IPS DF 6.9 (cell line): ENCODE measurements around the gene MIAT.
A peak's percentile ranks its signal among the peaks of the same experiment; 100 is the strongest.
"Not testable (repeated sequence)": the region's sequence is repeated elsewhere in the genome, so short reads cannot be mapped to it uniquely, and the experiment has no call there.

Experiments used
- DNase-seq: peaks from one replicate; pipeline ENCODE4 v3.0.0-alpha.2; 2013; ENCODE audit warnings: low read depth, low spot score
- H3K27ac ChIP-seq: one replicate; pipeline ENCODE4 v1.5.1; 2013; ENCODE audit warnings: low read length, control low read depth
- H3K27me3 ChIP-seq: 2 replicates; pipeline ENCODE4 v1.6.1; 2013; ENCODE audit warnings: mild to moderate bottlenecking, low read length; ENCODE audit not compliant: control insufficient read depth, insufficient read depth
- H3K36me3 ChIP-seq: 2 replicates; pipeline ENCODE4 v1.6.1; 2013; ENCODE audit warnings: low read length; ENCODE audit not compliant: control insufficient read depth, insufficient read depth
- H3K4me1 ChIP-seq: 2 replicates; pipeline ENCODE4 v1.6.1; 2013; ENCODE audit warnings: low read length; ENCODE audit not compliant: control insufficient read depth, insufficient read depth
- H3K4me3 ChIP-seq: 2 replicates; pipeline ENCODE4 v1.5.1; 2013; ENCODE audit warnings: mild to moderate bottlenecking, low read length
- H3K9me3 ChIP-seq: 2 replicates; pipeline ENCODE4 v1.6.1; 2013; ENCODE audit warnings: low read length, inconsistent platforms; ENCODE audit not compliant: control insufficient read depth, insufficient read depth
- WGBS: extraction: QIAGEN DNeasy Blood & Tissue Kit; methylation state at CpG from one replicate; pipeline ENCODE4 v1.1.7; 2013; ENCODE audit warnings: mixed read lengths, missing lambda C conversion rate; ENCODE audit not compliant: insufficient read length, insufficient coverage; 5-methylcytosine and 5-hydroxymethylcytosine counted together

MIAT gene

DNA sequence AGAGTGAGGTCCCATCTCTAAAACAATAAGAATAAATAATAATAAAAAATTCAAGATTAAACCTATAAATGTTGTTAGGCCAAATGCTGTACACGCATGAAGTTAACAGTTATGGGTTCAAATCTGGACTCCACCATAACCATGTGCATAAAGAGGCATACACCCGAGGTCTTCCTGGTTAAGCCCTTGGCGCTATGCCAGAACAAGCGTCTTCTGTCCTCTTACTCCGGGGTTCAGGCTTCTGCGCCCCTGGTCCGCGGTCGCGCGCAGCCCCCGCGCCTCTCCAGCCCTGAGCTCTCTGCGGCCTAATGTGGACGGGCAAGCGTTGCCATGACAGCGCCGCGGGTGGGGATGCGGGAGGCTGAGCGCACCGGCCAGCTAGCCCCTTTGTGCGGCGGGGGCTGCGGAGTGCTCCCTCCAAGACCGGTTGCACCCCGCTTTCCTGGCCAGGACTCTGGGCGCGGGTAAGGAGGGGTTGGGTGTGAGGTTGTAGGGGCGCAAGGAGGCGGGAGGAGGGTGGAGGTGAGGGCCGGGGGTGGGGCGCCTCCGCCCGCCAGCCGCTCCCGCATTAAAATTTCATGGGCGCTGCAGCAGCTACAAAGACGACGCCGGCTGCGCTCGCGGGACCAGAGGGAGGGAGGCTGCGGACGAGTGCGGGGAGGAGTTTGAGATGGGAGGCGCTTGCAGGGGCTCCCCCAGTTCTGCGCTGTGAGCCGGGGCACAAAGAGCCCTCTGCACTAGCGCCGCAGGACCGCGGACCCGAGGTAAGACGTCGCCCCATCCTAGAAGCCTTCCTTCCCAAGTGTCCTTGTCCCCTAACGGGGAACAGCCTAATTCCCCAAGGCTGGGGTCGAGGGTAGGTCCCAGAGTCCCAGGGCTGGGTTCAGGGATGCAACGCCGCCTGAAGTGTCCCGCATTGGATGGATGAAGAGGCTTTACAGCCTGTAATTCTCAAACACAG, at the start of gene MIAT:
Gene MIAT (plus strand): TSS at position 698 of the 961 bp plus-strand sequence.
- H3K27me3 ChIP-seq = no peaks in the 10 kb centered on the region; the same call in 1 of the 2 replicates
- peaks cover 1% of the 10 kb centered on the region; the same call in 1 of the 2 replicates for H3K4me1 ChIP-seq
- DNase-seq = no peak
- H3K4me3 ChIP-seq = peak within 1 kb of the TSS; percentile 44; the same call in 1 of the 2 replicates
- H3K36me3 ChIP-seq = no peaks in the 10 kb centered on the region
- WGBS = no CpG with 5 or more reads among the region's 62 CpGs
- H3K27ac ChIP-seq = no peak within 1 kb of the TSS
- H3K9me3 ChIP-seq = no peaks in the 10 kb centered on the region

DNA sequence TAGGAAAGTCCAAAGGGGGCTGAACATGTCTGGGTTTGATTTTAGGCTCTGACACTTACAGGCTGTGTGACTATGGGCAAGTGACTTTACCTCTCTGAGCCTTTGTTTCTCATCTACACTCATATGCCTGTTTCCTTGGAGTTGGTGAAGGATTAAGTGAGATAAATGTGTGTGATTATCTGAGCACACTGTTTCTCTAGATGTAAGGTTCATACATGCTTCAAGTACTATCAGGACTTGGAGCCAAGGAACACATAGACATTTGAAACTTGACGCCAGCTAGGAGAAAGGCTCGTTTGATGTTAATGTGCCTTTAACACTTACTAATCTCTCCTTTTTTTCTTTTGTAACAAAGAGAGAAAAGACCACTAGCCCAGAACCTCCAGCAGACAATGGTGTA, 49.3 kb upstream of the MIAT start:
- Histone ChIP-seq H3K36me3 (no peaks in the 10 kb centered on the region), H3K4me3 (no peak overlapping the region), H3K27ac (no peak overlapping the region), H3K27me3 (peaks cover 7% of the 10 kb centered on the region), H3K9me3 (no peaks in the 10 kb centered on the region), H3K4me1 (peaks cover 8% of the 10 kb centered on the region)
- WGBS = no CpG with 5 or more reads among the region's 2 CpGs
- no peak for DNase-seq

DNA sequence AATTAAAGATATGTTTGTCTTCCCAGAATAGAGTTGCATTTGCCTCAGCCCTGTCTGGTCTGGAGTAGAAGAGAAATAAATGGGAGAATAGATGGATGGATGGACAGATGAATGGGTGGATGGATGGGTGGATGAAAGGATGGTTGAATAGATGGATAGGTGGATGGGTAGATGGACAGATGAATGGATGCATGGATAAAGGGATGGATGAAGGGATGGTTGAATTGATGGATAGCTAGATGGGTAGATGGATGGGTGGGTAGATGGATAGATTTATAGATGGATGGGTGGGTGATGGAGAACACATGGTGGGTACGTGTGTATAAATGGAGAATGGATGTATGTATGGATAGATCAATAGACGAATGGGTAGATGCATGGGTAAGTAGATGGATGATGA, 48.1 kb upstream of the MIAT start:
- Histone ChIP-seq H3K9me3 (no peaks in the 10 kb centered on the region), H3K36me3 (no peaks in the 10 kb centered on the region), H3K4me3 (no peak overlapping the region), H3K27me3 (peaks cover 8% of the 10 kb centered on the region), H3K4me1 (peaks cover 8% of the 10 kb centered on the region), H3K27ac (no peak overlapping the region)
- 100% methylated on average over 2 of the region's 2 CpGs for WGBS
- DNase-seq = no peak

DNA sequence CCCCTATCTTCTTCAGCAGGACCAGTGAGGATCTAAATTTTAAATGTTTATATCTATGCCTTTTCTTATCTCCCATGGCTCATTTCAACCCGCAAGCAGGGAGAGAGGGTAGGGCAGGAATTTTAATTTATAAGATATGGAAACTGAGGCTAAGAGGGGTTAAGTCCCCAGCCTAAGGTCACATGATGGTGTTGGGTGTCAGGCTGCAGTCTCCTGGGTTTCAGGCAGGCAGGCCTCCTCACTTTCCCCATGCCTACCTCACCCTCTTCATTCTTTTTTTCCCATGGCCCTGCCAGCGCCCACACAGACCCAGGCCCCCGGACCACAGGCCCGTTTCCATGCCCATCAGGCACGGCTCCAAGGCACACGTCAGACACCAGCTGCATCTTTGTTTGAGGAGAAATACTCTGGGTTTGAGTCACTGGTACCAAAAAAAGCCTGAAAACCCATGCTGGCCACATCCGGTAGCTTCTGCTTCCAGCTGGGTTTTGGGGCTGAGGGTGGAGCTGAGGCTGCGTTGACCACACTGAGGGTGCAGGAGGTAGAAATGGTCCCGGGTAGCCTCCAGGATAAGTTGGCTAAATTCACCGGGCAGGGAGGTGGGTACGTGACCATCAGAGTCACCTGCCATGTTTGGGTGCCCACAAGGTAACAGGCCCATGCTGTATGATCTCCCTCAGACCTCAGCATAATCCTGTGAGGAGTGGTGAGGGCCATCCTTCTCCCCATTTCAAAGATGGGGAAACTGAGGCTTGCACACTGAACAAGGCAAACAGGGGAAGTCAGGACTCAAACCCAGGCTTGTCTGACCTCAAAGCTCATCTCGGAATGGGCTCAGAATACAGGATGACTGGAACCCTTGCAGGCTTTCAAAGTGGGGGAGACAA, 47.1 kb upstream of the MIAT start:
- DNase-seq = no peak
- Histone ChIP-seq H3K4me1 (peaks cover 10% of the 10 kb centered on the region), H3K27me3 (peaks cover 10% of the 10 kb centered on the region), H3K36me3 (no peaks in the 10 kb centered on the region), H3K27ac (no peak overlapping the region), H3K9me3 (no peaks in the 10 kb centered on the region), H3K4me3 (no peak overlapping the region)
- WGBS = no CpG with 5 or more reads among the region's 12 CpGs

DNA sequence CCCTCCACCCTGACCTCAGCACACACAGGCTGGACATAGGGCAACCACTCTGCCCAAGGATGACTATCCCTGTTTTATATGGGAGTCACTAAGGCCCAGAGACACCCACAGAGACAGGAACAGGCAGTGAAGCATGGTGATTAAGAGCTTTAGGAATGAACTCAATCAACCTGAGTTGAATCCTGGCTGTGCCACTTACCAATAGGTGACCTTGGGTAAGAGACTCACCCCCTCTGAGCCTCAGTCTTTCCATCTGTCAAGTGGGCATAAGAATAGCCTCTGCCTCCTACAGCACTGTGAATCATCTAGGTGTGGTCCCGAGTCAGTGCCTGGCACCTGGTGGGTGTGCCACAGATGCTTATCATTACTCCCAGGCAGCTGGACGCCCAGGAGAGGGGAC, 46.4 kb upstream of the MIAT start:
- Histone ChIP-seq H3K9me3 (no peaks in the 10 kb centered on the region), H3K4me3 (no peak overlapping the region), H3K4me1 (peaks cover 10% of the 10 kb centered on the region), H3K27ac (no peak overlapping the region), H3K27me3 (peaks cover 10% of the 10 kb centered on the region), H3K36me3 (no peaks in the 10 kb centered on the region)
- no CpG with 5 or more reads among the region's 2 CpGs for WGBS
- DNase-seq = no peak

DNA sequence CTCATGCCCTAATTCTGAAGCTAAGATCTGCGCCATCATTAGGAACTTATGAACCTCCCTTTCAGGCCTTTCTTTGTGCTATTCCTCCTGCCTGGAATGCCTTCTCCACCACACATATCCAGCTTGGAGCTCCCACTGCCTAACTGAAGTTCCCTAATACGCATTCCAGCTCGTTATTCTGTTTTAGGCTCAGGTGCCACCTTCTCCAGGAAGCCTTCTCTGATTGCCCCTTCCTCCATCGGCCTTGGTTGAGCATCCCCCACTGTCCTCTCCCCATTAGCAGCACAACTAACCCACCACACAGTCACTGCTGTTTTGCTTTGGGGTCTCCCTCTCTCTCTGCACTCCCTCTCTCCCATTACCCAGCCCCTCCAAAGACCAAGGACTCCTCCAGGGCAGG, 44.7 kb upstream of the MIAT start:
- DNase-seq = no peak
- peaks cover 17% of the 10 kb centered on the region for H3K4me1 ChIP-seq
- H3K27me3 ChIP-seq = peaks cover 10% of the 10 kb centered on the region
- H3K27ac ChIP-seq = no peak overlapping the region
- H3K36me3 ChIP-seq = no peaks in the 10 kb centered on the region
- no CpG with 5 or more reads among the region's 4 CpGs for WGBS
- H3K4me3 ChIP-seq = no peak overlapping the region
- no peaks in the 10 kb centered on the region for H3K9me3 ChIP-seq

DNA sequence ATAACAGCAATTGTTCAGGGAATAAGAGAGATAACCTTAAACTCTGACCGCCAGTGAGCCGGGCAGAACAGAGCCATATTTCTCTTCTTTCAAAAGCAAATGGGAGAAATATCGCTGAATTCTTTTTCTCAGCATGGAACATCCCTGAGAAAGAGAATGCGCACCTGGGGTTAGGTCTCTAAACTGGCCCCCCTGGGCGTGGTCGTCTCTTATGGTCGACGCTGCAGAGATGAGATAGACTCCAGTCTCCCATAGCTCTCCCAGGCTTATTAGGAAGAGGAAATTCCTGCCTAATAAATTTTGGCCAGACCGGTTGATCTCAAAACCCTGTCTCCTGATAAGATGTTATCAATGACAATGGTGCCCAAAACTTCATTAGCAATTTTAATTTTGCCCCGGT, 43.6 kb upstream of the MIAT start:
- peaks cover 20% of the 10 kb centered on the region for H3K4me1 ChIP-seq
- not testable (repeated sequence) for H3K27ac ChIP-seq, H3K27me3 ChIP-seq, H3K9me3 ChIP-seq, DNase-seq, H3K36me3 ChIP-seq, H3K4me3 ChIP-seq
- no CpG with 5 or more reads among the region's 10 CpGs for WGBS

DNA sequence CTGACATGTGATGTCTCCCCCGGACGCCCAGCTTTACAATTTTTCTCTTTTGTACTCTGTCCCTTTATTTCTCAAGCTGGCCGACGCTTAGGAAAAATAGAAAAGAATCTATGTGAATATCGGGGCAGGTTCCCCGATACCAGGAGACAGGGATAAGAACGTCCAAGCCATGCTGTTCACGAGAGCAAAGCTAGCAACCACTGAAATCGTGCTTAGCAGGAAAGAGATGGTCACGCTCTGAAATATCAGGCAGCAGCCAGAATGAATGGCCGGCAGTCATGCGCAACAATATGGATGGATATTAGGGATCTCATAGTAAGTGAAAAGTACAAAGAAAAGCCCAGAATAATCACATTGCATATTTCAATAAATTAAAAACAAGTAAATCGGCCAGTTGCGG, 43.1 kb upstream of the MIAT start:
- Histone ChIP-seq H3K4me3 (no peak overlapping the region), H3K9me3 (no peaks in the 10 kb centered on the region), H3K36me3 (no peaks in the 10 kb centered on the region), H3K4me1 (peaks cover 20% of the 10 kb centered on the region), H3K27ac (no peak overlapping the region), H3K27me3 (peaks cover 10% of the 10 kb centered on the region)
- no CpG with 5 or more reads among the region's 14 CpGs for WGBS
- no peak for DNase-seq

DNA sequence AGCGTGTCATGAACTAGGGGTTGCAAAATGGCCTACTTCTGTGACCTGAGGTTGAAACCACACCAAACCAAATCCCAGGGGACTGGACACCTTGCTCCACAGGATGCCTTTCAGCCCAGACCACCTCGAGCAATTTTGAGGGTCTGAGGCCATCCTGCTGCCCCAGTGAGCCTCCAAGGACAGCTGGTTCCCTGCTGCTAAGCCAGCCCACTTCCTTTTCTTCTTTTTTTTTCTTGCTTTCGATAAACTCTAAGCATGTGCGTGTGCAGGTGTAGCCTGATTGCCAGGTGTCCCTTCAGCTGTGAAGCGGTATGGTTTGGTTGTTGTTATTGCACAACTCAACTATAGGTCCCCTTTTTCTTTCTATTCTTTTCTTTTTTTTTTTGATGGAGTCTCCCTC, 42.2 kb upstream of the MIAT start:
- H3K27ac ChIP-seq = no peak overlapping the region
- WGBS = no CpG with 5 or more reads among the region's 5 CpGs
- peaks cover 20% of the 10 kb centered on the region for H3K4me1 ChIP-seq
- no peak for DNase-seq
- H3K4me3 ChIP-seq = no peak overlapping the region
- no peaks in the 10 kb centered on the region for H3K36me3 ChIP-seq
- no peaks in the 10 kb centered on the region for H3K9me3 ChIP-seq
- H3K27me3 ChIP-seq = peaks cover 10% of the 10 kb centered on the region

DNA sequence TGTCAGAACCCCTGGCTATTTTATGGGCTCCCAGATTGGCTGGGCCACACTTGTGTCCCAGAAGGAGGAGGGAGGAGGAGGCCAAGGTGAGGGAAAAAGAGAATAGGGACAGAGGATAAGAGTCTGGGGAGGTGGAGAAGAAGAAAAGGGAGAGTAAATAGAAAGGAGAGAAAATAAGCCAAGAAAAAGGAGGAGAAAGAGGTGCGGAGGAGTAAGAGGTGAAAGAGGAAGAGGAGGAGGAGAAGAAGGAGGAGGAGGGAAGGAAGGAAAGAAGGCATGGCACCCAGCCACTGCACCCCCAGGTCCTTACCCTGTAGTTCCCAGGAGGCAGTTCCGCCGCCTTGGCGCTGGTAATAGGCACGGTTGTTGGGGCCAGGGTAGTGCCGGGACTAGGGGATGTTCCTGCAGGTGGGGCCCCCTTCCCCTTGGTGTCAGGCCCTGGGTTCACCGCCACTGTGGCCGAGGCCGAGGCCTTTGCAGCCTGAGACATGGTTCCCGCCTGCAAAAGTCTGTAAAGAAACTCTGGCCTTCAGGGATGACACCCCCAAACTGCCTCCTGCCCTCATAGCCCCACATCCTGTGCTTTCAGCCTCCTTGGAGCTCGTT, 41.5 kb upstream of the MIAT start:
- H3K4me3 ChIP-seq = no peak overlapping the region
- no peak overlapping the region for H3K27ac ChIP-seq
- 100% methylated on average over 1 of the region's 11 CpGs for WGBS
- peaks cover 20% of the 10 kb centered on the region for H3K4me1 ChIP-seq
- H3K27me3 ChIP-seq = peaks cover 10% of the 10 kb centered on the region
- no peaks in the 10 kb centered on the region for H3K36me3 ChIP-seq
- H3K9me3 ChIP-seq = no peaks in the 10 kb centered on the region
- no peak for DNase-seq
